ENCODE data around the gene KIF7.
"Not testable (repeated sequence)": the region's sequence is repeated elsewhere in the genome, so short reads cannot be mapped to it uniquely, and the experiment has no call there.

The KIF7 gene
- 0.12 to 0.48 reads per million in 2 experiments for total RNA-seq

DNA sequence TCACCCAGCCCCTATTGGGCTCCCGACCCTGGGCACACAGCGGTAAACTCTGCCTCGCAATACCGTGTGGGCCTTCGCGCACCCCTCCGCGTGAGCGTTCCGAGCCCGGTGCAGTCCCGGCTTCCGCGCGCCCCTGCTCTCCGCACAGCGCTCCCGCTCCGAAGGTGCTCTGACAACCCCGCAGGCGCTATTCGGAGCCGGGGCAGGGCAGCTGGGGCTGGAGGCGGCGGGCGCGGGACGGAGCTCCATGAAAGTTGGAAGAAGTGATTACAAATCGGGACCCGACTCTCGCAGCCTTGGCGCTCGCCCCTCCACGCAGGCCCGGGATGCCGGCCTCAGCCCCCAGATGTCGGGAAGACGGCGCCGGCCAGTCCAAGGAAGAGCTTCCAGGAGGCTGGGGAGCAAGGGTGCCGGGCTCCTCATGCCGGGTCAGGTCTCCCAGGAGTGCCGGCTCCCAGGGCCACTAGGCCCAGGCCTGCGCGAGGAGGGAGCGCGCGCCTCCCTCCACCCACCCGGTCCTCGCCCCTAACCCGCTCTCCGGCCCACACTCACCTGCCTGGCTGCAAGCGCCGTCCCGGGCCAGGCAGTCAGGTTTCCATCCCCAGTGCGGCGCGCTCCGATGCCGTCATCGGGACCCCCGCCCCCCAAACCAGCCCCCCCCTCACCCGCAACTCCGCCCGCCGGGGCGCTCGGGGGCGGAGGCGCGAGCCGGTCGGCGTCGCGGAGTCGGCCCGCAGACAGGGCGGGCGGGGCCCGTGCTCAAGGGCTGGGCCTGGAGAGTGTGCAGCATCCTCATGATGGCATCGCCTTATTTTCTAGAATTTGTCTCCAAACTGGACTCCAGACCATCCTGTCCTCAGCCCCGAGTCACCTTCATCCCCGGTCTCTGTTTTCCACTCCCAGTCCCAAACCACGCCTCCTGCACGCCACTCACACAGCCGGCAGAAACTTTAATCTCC, at the start of gene KIF7:
Gene KIF7, minus strand, starts transcription at position 621 of the 959 bp plus-strand sequence. CDS start 2,537 bp downstream, outside the sequence.
- no peak for DNase-seq (ENCODE audit: low read depth)

- DNase-seq (ENCODE audit: low read depth), result no peak
Measured at GRCh38 chr15:89704411-89704810, 49.1 kb upstream of the KIF7 start.

DNA sequence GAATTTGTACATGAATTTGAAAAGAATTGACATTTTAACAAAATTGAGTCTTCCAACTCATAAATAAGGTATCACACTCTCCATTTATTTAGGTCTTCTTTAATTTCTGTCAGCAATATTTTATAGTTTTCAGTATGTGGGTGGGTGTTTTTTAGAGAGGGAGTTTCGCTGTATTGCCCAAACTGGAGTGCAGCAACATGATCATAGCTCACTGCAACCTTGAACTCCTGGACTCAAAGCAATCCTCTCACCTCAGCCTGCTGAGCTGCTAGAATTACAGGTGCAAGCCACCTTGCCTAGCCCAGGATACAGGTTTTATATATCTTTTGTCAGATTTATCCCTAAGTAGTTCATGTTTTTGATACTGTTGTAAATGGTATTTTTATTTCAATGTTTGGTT, 39.9 kb upstream of the KIF7 start:
- no peak for DNase-seq (ENCODE audit: low read depth)

GRCh38 chr15:89693696-89694095, 38.4 kb upstream of the KIF7 start:
- no peak for DNase-seq (ENCODE audit: low read depth)

DNA sequence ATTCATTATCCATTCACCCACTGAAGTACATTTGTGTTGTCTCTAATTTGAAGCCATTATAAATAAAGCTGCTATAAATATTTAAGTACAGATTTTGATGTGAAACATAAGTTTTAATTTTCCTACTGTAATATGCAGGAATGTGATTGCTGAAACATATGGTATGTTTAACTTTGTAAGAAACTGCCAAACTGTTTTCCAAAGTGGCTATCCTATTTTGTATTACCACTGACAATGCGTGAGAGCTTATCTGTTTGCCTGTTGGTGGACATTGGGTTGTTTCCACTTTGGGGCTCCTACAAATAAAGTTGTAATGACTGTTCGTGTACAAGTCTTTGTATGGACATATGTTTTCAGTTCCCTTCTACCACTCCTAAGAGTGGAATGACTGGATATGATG, 37.8 kb upstream of the KIF7 start:
- DNase-seq (ENCODE audit: low read depth), result no peak

GRCh38 chr15:89690276-89691218, 35.3 kb upstream of the KIF7 start, which contains the start of the genes PEX11A and WDR93:
Gene PEX11A, minus strand, starts transcription at chr15:89690754. Its CDS starts 122 bp downstream, at chr15:89690632.
Gene WDR93, plus strand, starts transcription at chr15:89690811. Its CDS starts 10,936 bp downstream, at chr15:89701747.
- peak; percentile 44 for DNase-seq (ENCODE audit: low read depth)

DNA sequence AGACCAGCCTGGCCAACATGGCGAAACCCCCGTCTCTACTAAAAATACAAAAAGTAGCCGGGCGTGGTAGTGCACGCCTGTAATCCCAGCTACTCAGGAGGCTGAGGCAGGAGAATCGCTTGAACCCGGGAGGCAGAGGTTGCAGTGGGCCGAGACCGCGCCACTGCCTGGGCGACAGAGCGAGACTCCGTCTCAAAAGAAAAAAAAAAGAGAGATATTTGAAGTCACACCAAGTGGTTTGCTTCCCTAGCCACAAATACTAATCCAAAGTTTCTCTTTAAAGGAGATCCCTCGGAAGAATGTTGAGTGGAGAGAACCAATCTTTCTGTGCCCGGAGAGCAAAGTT, 34.6 kb upstream of the KIF7 start:
- DNase-seq (ENCODE audit: low read depth), result not testable (repeated sequence)

GRCh38 chr15:89686522-89686921, 31.3 kb upstream of the KIF7 start:
- DNase-seq (ENCODE audit: low read depth), result no peak

- DNase-seq (ENCODE audit: low read depth), result no peak
Measured at GRCh38 chr15:89685995-89686394, 30.7 kb upstream of the KIF7 start.

- no peak for DNase-seq (ENCODE audit: low read depth)
Measured at GRCh38 chr15:89681146-89681545, 25.9 kb upstream of the KIF7 start.

GRCh38 chr15:89680282-89680873, 25.1 kb upstream of the KIF7 start:
- no peak for DNase-seq (ENCODE audit: low read depth)

DNA sequence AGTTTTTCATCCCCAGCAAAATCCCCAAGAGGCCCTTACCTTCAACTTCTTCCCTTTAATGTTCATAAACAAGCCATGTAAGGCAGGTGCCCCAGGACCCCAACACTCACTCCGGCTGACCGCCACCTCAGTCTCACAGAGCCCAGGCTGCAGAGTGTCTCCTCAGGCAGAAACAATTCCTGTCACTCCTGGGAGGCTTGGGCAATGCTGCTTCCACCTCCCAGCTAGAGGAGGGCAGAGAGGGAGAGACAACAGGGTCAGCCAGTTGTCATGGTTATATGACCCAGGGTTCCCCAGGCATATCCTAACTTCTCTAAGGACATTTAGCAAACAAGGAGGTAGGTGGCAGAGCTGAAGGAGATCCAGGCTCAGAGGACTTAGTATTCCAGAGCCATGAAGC, 23.9 kb upstream of the KIF7 start, which contains the start of gene PLIN1:
Gene PLIN1, minus strand, starts transcription at position 156 of the 400 bp plus-strand sequence. CDS start 1,878 bp downstream, outside the sequence.
- DNase-seq (ENCODE audit: low read depth), result no peak

DNA sequence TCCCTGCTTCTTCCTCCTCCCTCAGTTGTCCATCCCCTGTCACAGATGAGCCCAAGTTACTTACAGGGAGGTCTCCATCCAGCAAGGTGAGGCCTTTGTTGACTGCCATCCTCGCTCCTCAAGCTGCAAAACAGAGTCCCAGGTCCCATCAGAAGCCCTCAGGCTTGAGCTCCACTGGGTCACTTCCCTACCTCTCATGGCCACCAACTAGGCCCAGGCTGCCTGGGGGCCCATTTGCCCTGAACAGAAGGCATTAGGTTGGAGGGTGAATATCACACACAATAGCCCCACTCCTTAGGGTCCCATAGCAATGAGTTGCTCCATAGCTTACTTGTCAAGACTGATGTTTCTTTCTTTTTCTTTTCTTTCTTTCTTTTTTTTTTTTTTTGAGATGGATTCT, 22.1 kb upstream of the KIF7 start:
- DNase-seq (ENCODE audit: low read depth), result no peak

DNA sequence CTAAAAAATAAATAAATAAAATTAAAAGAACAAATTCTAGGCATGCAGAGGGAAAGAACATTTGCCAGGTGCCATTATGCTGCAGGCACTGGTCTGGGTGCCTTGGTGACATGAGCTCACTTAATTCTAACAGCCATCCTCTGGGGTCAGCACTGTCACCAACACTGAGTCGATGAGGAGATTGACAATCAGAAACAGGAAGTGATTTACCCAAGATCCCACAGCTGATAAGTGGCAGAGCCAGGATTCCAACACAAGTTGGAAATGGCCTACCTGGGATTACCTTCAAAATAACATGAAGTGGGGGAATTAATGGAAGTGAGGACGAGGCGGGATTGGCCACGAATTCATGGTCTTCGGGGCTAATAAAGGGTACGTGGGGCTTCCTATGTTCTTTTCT, 20.3 kb upstream of the KIF7 start:
- DNase-seq (ENCODE audit: low read depth), result no peak

- no peak for DNase-seq (ENCODE audit: low read depth)
Measured at GRCh38 chr15:89674526-89674925, 19.3 kb upstream of the KIF7 start.

DNA sequence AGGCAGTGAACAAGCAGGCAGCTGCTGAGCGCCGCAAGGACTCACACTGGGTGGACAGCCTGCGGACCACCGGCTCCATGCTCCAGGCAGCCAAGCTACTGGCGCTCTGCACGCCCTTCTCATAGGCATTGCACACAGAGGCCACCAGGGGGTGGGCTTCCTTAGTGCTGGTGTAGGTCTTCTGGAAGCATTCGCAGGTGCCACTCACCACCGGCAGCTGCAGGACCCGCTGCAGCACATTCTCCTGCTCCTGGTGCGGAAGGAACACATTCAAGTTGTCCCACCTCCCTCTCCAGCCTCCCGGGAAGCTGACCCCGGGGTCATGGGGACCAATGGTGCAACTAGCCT, 17.9 kb upstream of the KIF7 start:
- DNase-seq (ENCODE audit: low read depth), result no peak

DNA sequence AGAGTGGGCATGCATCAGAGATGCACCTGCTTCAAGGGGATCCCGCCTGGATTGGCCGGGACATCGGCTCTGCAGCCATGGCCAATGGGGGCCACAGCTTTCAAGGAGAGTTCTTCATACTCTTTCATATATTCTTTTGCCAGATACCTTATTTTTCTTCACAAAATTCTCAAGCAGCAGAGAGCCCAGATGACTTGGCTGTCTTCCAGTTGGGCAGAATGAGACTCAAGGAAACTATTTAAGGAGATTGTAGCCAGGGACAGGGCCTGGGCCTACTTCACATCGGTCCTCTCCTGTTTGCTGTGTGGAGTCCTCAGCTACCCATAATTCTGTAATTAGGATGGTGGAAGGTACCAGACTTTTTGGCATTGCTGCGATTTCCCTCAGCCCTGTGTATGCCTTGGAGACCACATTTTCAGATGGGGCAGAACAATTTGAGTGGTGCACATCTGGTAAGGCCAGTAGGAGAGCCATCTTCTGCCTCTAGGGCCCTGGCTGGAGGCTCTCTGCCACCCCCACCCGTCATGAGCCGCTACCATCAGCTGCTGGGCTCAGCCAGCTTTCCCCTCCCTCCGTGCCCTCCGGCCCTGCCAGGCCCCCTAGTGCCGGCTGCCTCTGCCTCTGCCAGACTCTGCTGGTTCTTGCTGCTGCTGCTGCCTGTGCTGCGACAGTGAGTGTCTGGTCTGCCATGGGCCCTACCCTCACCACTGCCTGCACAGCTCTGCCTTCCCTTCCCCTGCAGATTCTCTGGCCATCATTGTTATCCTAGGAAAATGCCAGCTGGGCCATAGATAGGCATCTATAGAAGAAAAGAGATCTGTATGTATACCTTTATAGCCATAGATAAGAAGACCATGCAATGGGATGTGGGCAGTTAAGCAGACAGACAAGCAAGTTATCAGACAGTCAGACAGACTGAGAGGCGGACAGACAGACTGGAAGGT, 17.2 kb upstream of the KIF7 start:
- DNase-seq (ENCODE audit: low read depth), result no peak

- no peak for DNase-seq (ENCODE audit: low read depth)
Measured at GRCh38 chr15:89671687-89672086, 16.4 kb upstream of the KIF7 start.

GRCh38 chr15:89670971-89671560, 15.8 kb upstream of the KIF7 start:
- DNase-seq (ENCODE audit: low read depth), result no peak

DNA sequence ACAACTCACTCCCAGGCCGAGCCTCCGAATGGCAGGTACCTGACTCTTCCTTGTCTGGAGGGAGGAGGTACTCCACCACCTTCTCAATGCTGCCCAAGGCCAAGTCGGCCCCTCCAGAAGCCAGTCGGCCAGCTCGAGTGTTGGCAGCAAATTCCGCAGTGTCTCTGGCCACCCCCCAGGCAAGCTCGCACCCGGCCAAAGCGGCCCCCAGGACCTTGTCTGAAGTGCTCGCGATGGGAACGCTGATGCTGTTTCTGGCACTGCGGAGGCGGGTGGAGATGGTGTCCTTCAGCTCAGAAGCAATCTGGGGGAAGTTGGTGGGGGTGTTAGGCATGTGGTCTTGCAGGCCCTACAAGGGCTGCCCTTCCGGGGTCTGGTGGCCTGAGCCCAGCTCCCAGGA, 14.7 kb upstream of the KIF7 start:
- DNase-seq (ENCODE audit: low read depth), result no peak
